ENCODE data around the gene HSD17B3. TPM values are rescaled to one million over a fixed set of nuclear protein-coding genes. Genes with fewer than 3 reads are reported as not detected.
A peak's percentile ranks its signal among the peaks of the same experiment; 100 is the strongest.

The HSD17B3 gene
- total RNA-seq, 1 donor: not detected

DNA sequence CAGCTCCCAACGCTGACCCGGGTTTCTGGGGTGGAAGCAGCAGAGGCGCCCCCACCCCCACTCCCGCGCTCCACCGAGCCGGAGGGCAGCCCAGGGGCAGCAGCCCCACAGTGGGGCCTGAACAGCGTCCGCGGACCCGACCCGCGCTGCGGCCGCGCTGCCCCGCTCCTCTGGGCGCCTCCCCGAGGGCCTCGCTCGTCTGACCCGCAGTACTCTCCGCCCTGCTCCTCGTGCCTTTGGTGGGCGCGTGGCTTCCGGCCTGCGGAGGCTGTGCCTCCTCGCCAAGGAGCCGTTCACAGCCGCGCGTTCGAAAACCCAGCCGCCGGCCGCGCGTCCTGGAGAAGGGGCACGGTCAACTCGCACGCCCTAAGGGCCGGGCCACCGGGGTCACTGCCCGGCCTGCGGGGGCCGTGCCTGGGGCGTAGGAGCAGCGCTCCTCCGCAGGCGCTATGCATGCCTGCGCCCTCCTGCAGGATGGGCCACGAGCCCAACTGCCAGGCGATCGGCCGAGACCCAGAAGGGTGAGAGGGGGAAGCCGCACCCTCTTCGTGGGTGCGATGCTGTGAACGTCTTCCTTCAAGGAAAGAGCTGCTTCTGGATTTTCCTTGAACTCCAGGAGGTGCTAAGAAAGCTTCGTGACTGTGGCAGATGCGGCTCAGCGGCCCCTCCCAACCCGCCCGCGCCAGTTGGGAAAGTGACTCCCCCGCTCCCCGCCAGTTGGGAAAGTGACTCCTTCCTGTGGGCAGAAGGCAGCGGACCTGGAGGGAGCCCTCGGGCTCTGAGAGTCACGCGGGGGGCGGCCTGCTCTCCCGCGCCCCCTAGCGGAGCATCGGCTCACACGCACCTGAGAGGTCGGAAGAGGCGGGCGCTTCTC lies 82.7 kb downstream of the HSD17B3 start:
- DNase-seq (ENCODE audit: low read depth): peak; percentile 8
- no peak overlapping the region for H3K4me3 ChIP-seq (ENCODE audit: low read depth, low read length)
- TF ChIP-seq, protein P1, sequence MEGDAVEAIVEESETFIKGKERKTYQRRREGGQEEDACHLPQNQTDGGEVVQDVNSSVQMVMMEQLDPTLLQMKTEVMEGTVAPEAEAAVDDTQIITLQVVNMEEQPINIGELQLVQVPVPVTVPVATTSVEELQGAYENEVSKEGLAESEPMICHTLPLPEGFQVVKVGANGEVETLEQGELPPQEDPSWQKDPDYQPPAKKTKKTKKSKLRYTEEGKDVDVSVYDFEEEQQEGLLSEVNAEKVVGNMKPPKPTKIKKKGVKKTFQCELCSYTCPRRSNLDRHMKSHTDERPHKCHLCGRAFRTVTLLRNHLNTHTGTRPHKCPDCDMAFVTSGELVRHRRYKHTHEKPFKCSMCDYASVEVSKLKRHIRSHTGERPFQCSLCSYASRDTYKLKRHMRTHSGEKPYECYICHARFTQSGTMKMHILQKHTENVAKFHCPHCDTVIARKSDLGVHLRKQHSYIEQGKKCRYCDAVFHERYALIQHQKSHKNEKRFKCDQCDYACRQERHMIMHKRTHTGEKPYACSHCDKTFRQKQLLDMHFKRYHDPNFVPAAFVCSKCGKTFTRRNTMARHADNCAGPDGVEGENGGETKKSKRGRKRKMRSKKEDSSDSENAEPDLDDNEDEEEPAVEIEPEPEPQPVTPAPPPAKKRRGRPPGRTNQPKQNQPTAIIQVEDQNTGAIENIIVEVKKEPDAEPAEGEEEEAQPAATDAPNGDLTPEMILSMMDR (IDR thresholded peaks at IDR 0.05; ENCODE audit: insufficient read depth, low read length): peak; percentile 61

DNA sequence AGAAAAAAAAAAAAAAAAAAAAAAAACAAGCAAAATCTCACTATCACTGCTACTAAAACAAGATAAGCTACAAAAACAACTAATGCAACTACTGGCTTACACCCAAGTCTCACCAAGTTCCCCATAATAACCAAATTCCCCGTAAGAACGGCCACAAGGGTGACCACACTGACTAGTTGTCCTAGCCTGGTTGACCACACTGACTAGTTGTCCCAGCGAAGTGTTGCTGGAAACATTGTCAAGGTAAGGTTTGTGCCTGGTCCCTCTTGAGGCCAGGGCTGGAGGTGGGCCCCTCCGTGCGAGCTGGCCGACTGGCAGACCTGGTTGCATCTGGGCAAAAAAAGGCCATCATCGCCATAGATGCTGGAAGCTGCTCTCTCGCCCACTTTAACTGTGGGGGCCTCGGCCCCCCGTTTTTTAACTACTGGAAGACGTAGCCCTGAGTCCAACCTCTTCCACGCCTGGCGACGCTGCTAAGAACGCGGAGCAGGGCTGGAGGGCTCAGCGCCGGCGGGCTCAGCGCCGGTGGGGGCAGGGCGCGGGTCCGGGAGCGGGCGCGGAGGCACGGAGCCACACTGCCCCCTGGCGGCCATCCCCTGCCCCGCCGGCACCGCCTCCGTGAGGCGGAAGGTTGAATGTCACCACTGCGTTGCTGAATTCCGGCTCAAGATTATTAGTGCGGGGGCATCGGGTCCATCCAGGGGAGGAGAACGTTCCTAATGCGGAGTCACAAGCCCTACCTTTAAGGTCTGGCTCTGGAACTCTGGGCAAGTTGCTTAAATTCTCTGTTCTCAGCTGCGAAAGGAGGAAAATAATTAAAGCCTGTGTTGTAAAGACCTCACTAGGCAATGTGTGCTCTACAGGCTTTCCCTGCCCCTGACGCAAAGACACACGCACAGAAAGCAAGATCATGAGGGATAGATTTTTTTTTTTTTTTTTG lies 84.0 kb downstream of the HSD17B3 start:
- TF ChIP-seq, protein P1 (IDR thresholded peaks at IDR 0.05; ENCODE audit: insufficient read depth, low read length): peak; percentile 90
- DNase-seq (ENCODE audit: low read depth): peak; percentile 61
- peak overlapping the region; percentile 56 for H3K4me3 ChIP-seq (ENCODE audit: low read depth, low read length)

DNA sequence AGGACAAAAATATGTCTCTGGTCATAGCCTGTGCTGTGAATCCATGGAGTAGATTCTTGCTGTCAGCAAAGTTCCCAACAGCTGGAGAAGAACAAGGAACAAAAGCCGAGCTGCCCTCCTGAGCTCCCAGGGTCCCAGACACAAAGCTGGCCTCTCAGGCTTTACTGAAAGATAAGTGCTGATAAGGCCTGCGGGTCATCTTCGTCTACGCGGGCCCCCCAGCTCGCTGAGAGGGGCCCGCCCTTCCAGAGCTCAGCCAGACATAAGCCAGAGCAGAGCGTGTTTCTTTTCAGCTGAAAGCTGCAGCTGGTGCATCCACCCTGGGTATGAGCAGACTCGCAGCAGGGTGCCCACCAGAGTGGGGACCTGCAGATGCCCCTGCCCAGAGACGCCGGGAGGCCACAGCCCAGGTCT lies 84.7 kb downstream of the HSD17B3 start:
- peak; percentile 34 for DNase-seq (ENCODE audit: low read depth)
- TF ChIP-seq, protein P1 (IDR thresholded peaks at IDR 0.05; ENCODE audit: insufficient read depth, low read length): no peak
- no peak overlapping the region for H3K4me3 ChIP-seq (ENCODE audit: low read depth, low read length)

DNA sequence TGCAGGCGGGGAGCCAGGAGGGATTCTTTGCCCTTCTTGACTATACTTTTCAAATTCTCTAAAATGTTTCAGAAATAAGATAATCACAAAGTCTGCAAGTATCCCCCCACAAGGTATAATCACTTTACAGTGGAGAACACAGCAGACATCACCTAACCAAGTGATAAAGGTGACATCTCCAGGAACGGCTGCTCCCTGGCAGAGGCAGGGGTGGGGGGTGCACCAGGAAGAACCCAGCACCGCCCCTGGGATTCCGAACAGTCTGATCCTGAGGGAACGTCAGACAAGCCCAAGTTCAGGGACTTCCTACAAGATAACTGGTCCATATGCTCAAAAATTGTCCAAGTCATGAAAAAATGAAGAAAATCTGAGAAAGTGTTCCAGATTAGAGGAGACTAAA lies 85.4 kb downstream of the HSD17B3 start:
- TF ChIP-seq, protein P1 (IDR thresholded peaks at IDR 0.05; ENCODE audit: insufficient read depth, low read length): no peak
- H3K4me3 ChIP-seq (ENCODE audit: low read depth, low read length): no peak overlapping the region
- no peak for DNase-seq (ENCODE audit: low read depth)

DNA sequence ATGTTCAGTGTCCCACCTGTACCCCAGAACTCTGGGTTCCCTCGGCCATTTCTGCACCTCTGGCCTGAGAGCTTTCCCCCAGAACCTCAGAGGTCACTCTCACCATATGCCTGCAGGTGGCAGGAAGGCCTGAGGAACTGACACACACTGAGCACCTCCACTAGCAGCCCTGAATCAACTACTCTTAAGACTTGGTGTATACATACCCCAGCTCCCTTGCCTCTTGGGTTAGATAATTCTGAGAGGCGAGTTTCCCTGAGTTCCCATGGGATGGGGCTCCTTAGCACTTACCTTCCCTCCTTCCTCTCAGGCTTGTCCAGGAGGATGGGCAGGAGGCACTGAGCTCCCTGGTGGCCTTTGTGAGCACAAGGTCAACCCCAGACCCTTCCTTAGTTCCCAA lies 86.1 kb downstream of the HSD17B3 start:
- H3K4me3 ChIP-seq (ENCODE audit: low read depth, low read length): no peak overlapping the region
- TF ChIP-seq, protein P1 (IDR thresholded peaks at IDR 0.05; ENCODE audit: insufficient read depth, low read length): no peak
- DNase-seq (ENCODE audit: low read depth): no peak

DNA sequence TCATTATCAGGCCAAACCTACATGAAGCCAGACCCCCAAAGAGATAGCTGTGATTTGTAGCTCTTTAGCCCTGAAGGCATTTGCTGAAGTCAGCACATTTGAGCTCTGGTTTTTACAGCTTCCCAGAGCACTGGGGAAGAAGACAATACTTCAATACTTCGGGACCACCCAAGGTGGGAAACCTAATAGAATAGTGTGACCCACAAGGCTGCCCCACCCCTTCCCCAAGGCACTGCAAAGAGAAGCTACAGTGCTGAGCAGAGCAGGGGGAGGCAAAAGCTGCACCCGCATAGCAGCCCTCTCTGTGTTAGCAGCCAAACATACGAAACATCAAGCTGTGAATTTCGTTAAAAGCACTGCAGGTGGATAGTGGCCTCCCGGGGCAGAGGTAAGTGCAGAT lies 87.3 kb downstream of the HSD17B3 start:
- no peak for DNase-seq (ENCODE audit: low read depth)
- TF ChIP-seq, protein P1 (IDR thresholded peaks at IDR 0.05; ENCODE audit: insufficient read depth, low read length): no peak
- no peak overlapping the region for H3K4me3 ChIP-seq (ENCODE audit: low read depth, low read length)

Measured in fibroblast of the aortic adventitia (primary cell).